MM.1S (cell line): ENCODE data around the gene TAB2.
"Not testable (repeated sequence)": the region's sequence is repeated elsewhere in the genome, so short reads cannot be mapped to it uniquely, and the experiment has no call there.

Experiments
- DNase-seq: peaks from one replicate; pipeline ENCODE4 v3.0.0-alpha.2; 2015
- H2AFZ ChIP-seq: fragments of 300-600 bp; sonication (generic); 2 replicates; pipeline ENCODE4 v1.6.0; 2016; ENCODE audit warnings: antibody characterized with exemption, low read length
- H3F3A ChIP-seq: fragments of 300-600 bp; sonication (generic); 2 replicates; pipeline ENCODE4 v1.6.1; 2016; ENCODE audit warnings: mild to moderate bottlenecking, antibody characterized with exemption, low read length, moderate library complexity, mixed read lengths; ENCODE audit not compliant: insufficient read depth
- H3K27ac ChIP-seq: fragments of 300-600 bp; sonication (generic); 2 replicates; pipeline ENCODE4 v1.5.1; 2016; ENCODE audit warnings: mild to moderate bottlenecking, low read length
- H3K27me3 ChIP-seq: fragments of 300-600 bp; sonication (generic); replicated peaks from 2 replicates; pipeline ENCODE4 v1.6.0; 2016; ENCODE audit warnings: low read length; ENCODE audit not compliant: insufficient read depth
- H3K36me3 ChIP-seq: fragments of 300-600 bp; sonication (generic); replicated peaks from 2 replicates; pipeline ENCODE4 v1.6.1; 2016; ENCODE audit warnings: mild to moderate bottlenecking, low read length, mixed read lengths; ENCODE audit not compliant: insufficient read depth
- H3K4me1 ChIP-seq: fragments of 300-600 bp; sonication (generic); 2 replicates; pipeline ENCODE4 v1.6.1; 2016; ENCODE audit warnings: low read length, mixed read lengths
- H3K4me2 ChIP-seq: fragments of 300-600 bp; sonication (generic); 2 replicates; pipeline ENCODE4 v1.6.0; 2016; ENCODE audit warnings: low read depth, low read length
- H3K4me3 ChIP-seq: fragments of 300-600 bp; sonication (generic); 2 replicates; pipeline ENCODE4 v1.5.1; 2016; ENCODE audit warnings: low read length, mixed read lengths
- H3K79me2 ChIP-seq: fragments of 300-600 bp; sonication (generic); 2 replicates; pipeline ENCODE4 v1.6.1; 2016; ENCODE audit warnings: mixed run types, low read length, mixed read lengths
- H3K9ac ChIP-seq: fragments of 300-600 bp; sonication (generic); 2 replicates; pipeline ENCODE4 v1.6.1; 2016; ENCODE audit warnings: low read length, mixed read lengths
- H3K9me2 ChIP-seq: fragments of 300-600 bp; sonication (generic); replicated peaks from 2 replicates; pipeline ENCODE4 v1.6.1; 2016; ENCODE audit warnings: mild to moderate bottlenecking, low read length, mixed read lengths; ENCODE audit not compliant: insufficient read depth
- H3K9me3 ChIP-seq: fragments of 300-600 bp; sonication (generic); replicated peaks from 2 replicates; pipeline ENCODE4 v1.6.1; 2016; ENCODE audit warnings: mild to moderate bottlenecking, low read length, mixed read lengths; ENCODE audit not compliant: insufficient read depth
- H4K20me1 ChIP-seq: fragments of 300-600 bp; sonication (generic); 2 replicates; pipeline ENCODE4 v1.6.1; 2016; ENCODE audit warnings: mild to moderate bottlenecking, low read length, moderate library complexity, mixed read lengths; ENCODE audit not compliant: insufficient read depth
- CTCF ChIP-seq: fragments of 300-600 bp; sonication (generic); IDR thresholded peaks from 2 replicates; pipeline ENCODE4 v1.5.1; 2016; ENCODE audit warnings: antibody characterized with exemption, low read length, mixed read lengths
- EZH2 ChIP-seq: fragments of 300-600 bp; sonication (generic); optimal IDR thresholded peaks from 2 replicates; pipeline ENCODE3; 2017; ENCODE audit warnings: low read depth, mild to moderate bottlenecking, antibody characterized with exemption, low read length, mixed read lengths
- EZH2phosphoT487 ChIP-seq: fragments of 300-600 bp; sonication (generic); IDR thresholded peaks from 2 replicates; pipeline ENCODE4 v1.6.1; 2018; ENCODE audit warnings: antibody characterized with exemption, low read length

The TAB2 gene

GRCh38 chr6:149459761-149460160 is 142.2 kb downstream of the TAB2 start:
- Histone ChIP-seq H3K36me3 (no peaks in the 10 kb centered on the region), H3K27ac (no peak overlapping the region), H4K20me1 (no peaks in the 10 kb centered on the region), H3K79me2 (no peaks in the 10 kb centered on the region), H2AFZ (no peak overlapping the region), H3K9ac (no peak overlapping the region), H3K9me3 (no peaks in the 10 kb centered on the region), H3K4me2 (no peak overlapping the region), H3F3A (no peaks in the 10 kb centered on the region), H3K4me1 (no peaks in the 10 kb centered on the region), H3K4me3 (no peak overlapping the region), H3K9me2 (no peaks in the 10 kb centered on the region), H3K27me3 (no peaks in the 10 kb centered on the region)
- TF ChIP-seq EZH2 (no peak), EZH2phosphoT487 (no peak), CTCF (no peak)
- DNase-seq = no peak

DNA sequence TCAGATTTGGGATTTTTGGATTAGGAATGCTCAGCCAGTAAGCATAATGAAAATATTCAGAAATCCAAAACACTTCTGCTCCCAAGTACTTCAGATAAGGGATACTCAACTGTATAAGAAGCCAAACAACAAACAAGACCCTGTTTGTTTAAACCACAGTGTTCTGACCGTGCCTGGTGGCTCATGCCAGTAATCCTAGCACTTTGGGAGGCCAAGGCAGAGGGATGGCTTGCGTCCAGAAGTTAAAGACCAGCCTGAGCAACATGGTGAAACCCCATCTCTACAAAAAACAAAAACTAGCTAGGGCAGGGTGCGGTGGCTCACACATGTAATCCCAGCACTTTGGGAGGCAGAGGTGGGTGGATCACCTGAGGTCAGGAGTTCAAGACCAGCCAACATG is 142.7 kb downstream of the TAB2 start:
- H4K20me1 ChIP-seq, H3F3A ChIP-seq, H3K4me2 ChIP-seq, H3K9me3 ChIP-seq, H3K9ac ChIP-seq, H2AFZ ChIP-seq, H3K27me3 ChIP-seq, H3K9me2 ChIP-seq, DNase-seq, H3K36me3 ChIP-seq, H3K79me2 ChIP-seq, H3K27ac ChIP-seq, H3K4me3 ChIP-seq, H3K4me1 ChIP-seq: not testable (repeated sequence)
